Upper lobe of right lung (tissue), 1 donor: ENCODE data around the gene BDKRB2. TPM values are rescaled to one million over a fixed set of nuclear protein-coding genes. Genes with fewer than 3 reads are reported as not detected.

ENCODE experiments used
- ATAC-seq: fragments of 200-7000 bp; cut with Tn5 transposase; one replicate; pipeline ENCODE4 v1.9.1; 2020; ENCODE audit warnings: mild to moderate bottlenecking, moderate library complexity
- DNase-seq: peaks from one replicate; pipeline ENCODE4 v3.0.0-alpha.2; 2020
- H3K27ac ChIP-seq: fragments of 200-600 bp; one replicate; pipeline ENCODE4 v1.8.0; 2022
- H3K27me3 ChIP-seq: fragments of 200-600 bp; one replicate; pipeline ENCODE4 v1.8.0; 2022; ENCODE audit warnings: mild to moderate bottlenecking
- H3K36me3 ChIP-seq: fragments of 200-600 bp; one replicate; pipeline ENCODE4 v1.8.0; 2022
- H3K4me1 ChIP-seq: fragments of 200-600 bp; one replicate; pipeline ENCODE4 v1.8.0; 2022
- H3K4me3 ChIP-seq: fragments of 200-600 bp; one replicate; pipeline ENCODE4 v1.8.0; 2022; ENCODE audit warnings: mild to moderate bottlenecking
- H3K9me3 ChIP-seq: fragments of 200-600 bp; one replicate; pipeline ENCODE4 v1.8.0; 2022
- CTCF ChIP-seq: fragments of 200-600 bp; IDR thresholded peaks from one replicate; pipeline ENCODE4 v1.8.0; 2022; ENCODE audit warnings: antibody characterized with exemption
- intact Hi-C: fragments of 100-400 bp; cut with DNase I; formaldehyde crosslinking; loops from one replicate; pipeline ENCODE4 v1.11.0; 2022
- total RNA-seq: library from RNA; stranded (reverse); fragmentation: NEBNext Ultra II Directional; extraction: Animal tissue kit (Norgen Biotek cat#: 25700); gene quantifications from one replicate; pipeline ENCODE4 v1.2.1, GENCODE V29; 2021
- donor health status: DM: no; HTN: yes; CAD: no; lungs with severe emphysema.

BDKRB2 gene
- total RNA-seq, 1 donor from 2014 or later, result 1.5 TPM

- no peak for DNase-seq
- no peak for ATAC-seq
- Histone ChIP-seq H3K4me3 (no peak overlapping the region), H3K27ac (no peak overlapping the region), H3K36me3 (no peaks in the 10 kb centered on the region), H3K27me3 (no peaks in the 10 kb centered on the region), H3K4me1 (peaks cover 4% of the 10 kb centered on the region), H3K9me3 (no peaks in the 10 kb centered on the region)
- TF ChIP-seq CTCF, result no peak
- intact Hi-C loops, result no loop called here
Observed at GRCh38 chr14:96265383-96266095, 60.9 kb downstream of the BDKRB2 start.

GRCh38 chr14:96267336-96267735 is 62.7 kb downstream of the BDKRB2 start:
- intact Hi-C loops, result no loop called here
- no peaks in the 10 kb centered on the region for H3K4me1 ChIP-seq
- H3K27ac ChIP-seq, result no peak overlapping the region
- H3K9me3 ChIP-seq, result no peaks in the 10 kb centered on the region
- no peak overlapping the region for H3K4me3 ChIP-seq
- ATAC-seq (no peak), DNase-seq (no peak)
- no peaks in the 10 kb centered on the region for H3K36me3 ChIP-seq
- TF ChIP-seq CTCF, result no peak
- H3K27me3 ChIP-seq, result no peaks in the 10 kb centered on the region

GRCh38 chr14:96267916-96268315 is 63.3 kb downstream of the BDKRB2 start:
- TF ChIP-seq CTCF, result no peak
- intact Hi-C loops, result no loop called here
- no peak overlapping the region for H3K27ac ChIP-seq
- H3K4me3 ChIP-seq, result no peak overlapping the region
- H3K36me3 ChIP-seq, result no peaks in the 10 kb centered on the region
- H3K27me3 ChIP-seq, result no peaks in the 10 kb centered on the region
- no peaks in the 10 kb centered on the region for H3K4me1 ChIP-seq
- no peaks in the 10 kb centered on the region for H3K9me3 ChIP-seq
- no peak for ATAC-seq
- no peak for DNase-seq

GRCh38 chr14:96268431-96269358 is 64.1 kb downstream of the BDKRB2 start:
- Histone ChIP-seq H3K4me3 (no peak overlapping the region), H3K36me3 (no peaks in the 10 kb centered on the region), H3K9me3 (no peaks in the 10 kb centered on the region), H3K27me3 (no peaks in the 10 kb centered on the region), H3K27ac (no peak overlapping the region), H3K4me1 (no peaks in the 10 kb centered on the region)
- ATAC-seq, result peak; percentile 48
- intact Hi-C loops, result no loop called here
- no peak for TF ChIP-seq CTCF
- DNase-seq, result no peak

GRCh38 chr14:96269359-96269710 is 64.7 kb downstream of the BDKRB2 start:
- ATAC-seq (peak; percentile 5), DNase-seq (no peak)
- Histone ChIP-seq H3K4me1 (no peaks in the 10 kb centered on the region), H3K9me3 (no peaks in the 10 kb centered on the region), H3K27me3 (no peaks in the 10 kb centered on the region), H3K4me3 (no peak overlapping the region), H3K36me3 (no peaks in the 10 kb centered on the region), H3K27ac (no peak overlapping the region)
- intact Hi-C loops, result no loop called here
- no peak for TF ChIP-seq CTCF
